HL-60/S4 treated with phorbol 12-myristate 13-acetate at 8.2 ng/mL for 4 days and 3 days (cell line): ENCODE data around the gene NKD1.

ENCODE experiments used
- in situ Hi-C: fragments of 300-500 bp; cut with MboI; formaldehyde crosslinking; loops from 2 replicates; pipeline ENCODE4 v1.15.0; 2022; ENCODE audit warnings: low sequenced_read_pairs

NKD1 gene

GRCh38 chr16:50576403-50577113 is 28.4 kb downstream of the NKD1 start:
- in situ Hi-C loops: loop anchor here (25.0 kb wide), 1 partner anchor 136 kb away; no protein-coding TSS in a partner anchor

- in situ Hi-C loops: loop anchor here (25.0 kb wide), 1 partner anchor 134 kb away; no protein-coding TSS in a partner anchor
These were observed 29.9 kb downstream of the NKD1 start for GRCh38 chr16:50578137-50578536.

- in situ Hi-C loops: loop anchor here (25.0 kb wide), 1 partner anchor 133 kb away; no protein-coding TSS in a partner anchor
These were observed 31.2 kb downstream of the NKD1 start for GRCh38 chr16:50579373-50579772.

- in situ Hi-C loops: loop anchor here (25.0 kb wide), 1 partner anchor 132 kb away; no protein-coding TSS in a partner anchor
These were observed 32.1 kb downstream of the NKD1 start for GRCh38 chr16:50580180-50580798.

- in situ Hi-C loops: loop anchor here (25.0 kb wide), 1 partner anchor 130 kb away; no protein-coding TSS in a partner anchor
These were observed 33.6 kb downstream of the NKD1 start for GRCh38 chr16:50581845-50582244.

GRCh38 chr16:50583211-50583610 is 35.0 kb downstream of the NKD1 start:
- in situ Hi-C loops: loop anchor here (25.0 kb wide), 1 partner anchor 129 kb away; no protein-coding TSS in a partner anchor

- in situ Hi-C loops: loop anchor here (25.0 kb wide), 1 partner anchor 128 kb away; no protein-coding TSS in a partner anchor
These were observed 36.0 kb downstream of the NKD1 start for GRCh38 chr16:50584033-50584722.

GRCh38 chr16:50585331-50585776 is 37.2 kb downstream of the NKD1 start:
- in situ Hi-C loops: loop anchor here (25.0 kb wide), 1 partner anchor 127 kb away; no protein-coding TSS in a partner anchor

- in situ Hi-C loops: loop anchor here (25.0 kb wide), 1 partner anchor 125 kb away; no protein-coding TSS in a partner anchor
These were observed 39.3 kb downstream of the NKD1 start for GRCh38 chr16:50587543-50587942.

- in situ Hi-C loops: loop anchor here (25.0 kb wide), 1 partner anchor 124 kb away; no protein-coding TSS in a partner anchor
These were observed 40.1 kb downstream of the NKD1 start for GRCh38 chr16:50588276-50588675.

GRCh38 chr16:50591209-50591608 is 43.0 kb downstream of the NKD1 start:
- in situ Hi-C loops: loop anchor here (10.0 to 25.0 kb wide), 2 partner anchors 64 to 121 kb away; no protein-coding TSS in a partner anchor

GRCh38 chr16:50591800-50592771 is 43.9 kb downstream of the NKD1 start:
- in situ Hi-C loops: loop anchor here (10.0 to 25.0 kb wide), 2 partner anchors 63 to 120 kb away; no protein-coding TSS in a partner anchor

GRCh38 chr16:50592996-50593395 is 44.8 kb downstream of the NKD1 start:
- in situ Hi-C loops: loop anchor here (10.0 to 25.0 kb wide), 2 partner anchors 62 to 119 kb away; no protein-coding TSS in a partner anchor

GRCh38 chr16:50593410-50594150 is 45.4 kb downstream of the NKD1 start:
- in situ Hi-C loops: loop anchor here (10.0 to 25.0 kb wide), 2 partner anchors 61 to 119 kb away; no protein-coding TSS in a partner anchor

- in situ Hi-C loops: loop anchor here (10.0 to 25.0 kb wide), 2 partner anchors 60 to 118 kb away; no protein-coding TSS in a partner anchor
These were observed 46.4 kb downstream of the NKD1 start for GRCh38 chr16:50594308-50595260.

GRCh38 chr16:50595859-50596258 is 47.7 kb downstream of the NKD1 start:
- in situ Hi-C loops: loop anchor here (10.0 to 25.0 kb wide), 2 partner anchors 59 to 116 kb away; no protein-coding TSS in a partner anchor

GRCh38 chr16:50596762-50597450 is 48.7 kb downstream of the NKD1 start:
- in situ Hi-C loops: loop anchor here (10.0 to 25.0 kb wide), 2 partner anchors 58 to 115 kb away; no protein-coding TSS in a partner anchor
